ENCODE measurements around the gene ATG10. TPM values are rescaled to one million over a fixed set of nuclear protein-coding genes. Genes with fewer than 3 reads are reported as not detected.

The ATG10 gene
- total and polyA plus RNA-seq, 2 donors: 10.4 to 12.7 TPM

GRCh38 chr5:82178378-82178777 is 206.6 kb downstream of the ATG10 start:
- Histone ChIP-seq H3K9me3 (ENCODE audit: control insufficient read depth in 2 of 2, insufficient read depth in 1 of 2, low read length in 1 of 2) (no peaks in the 10 kb centered on the region), H3K27ac (ENCODE audit: low read depth in 1 of 2, low read length in 1 of 2) (no peak overlapping the region), H3K27me3 (ENCODE audit: control insufficient read depth in 2 of 2, insufficient read depth in 1 of 2, low read length in 1 of 2) (no peaks in the 10 kb centered on the region), H3K36me3 (ENCODE audit: control insufficient read depth in 2 of 2, insufficient read depth in 2 of 2, low read length in 1 of 2) (peaks cover 0 to 7% of the 10 kb centered on the region in 2 donors), H3K4me3 (ENCODE audit: low read length in 2 of 2) (no peak overlapping the region), H3K4me1 (ENCODE audit: control insufficient read depth in 2 of 2, insufficient read depth in 2 of 2, low read length in 2 of 2) (no peaks in the 10 kb centered on the region)
- over 99% methylated on average over 3 of the region's 3 CpGs for WGBS
- no peak for DNase-seq (ENCODE audit: low read depth in 6 of 9, low spot score in 9 of 9)

DNA sequence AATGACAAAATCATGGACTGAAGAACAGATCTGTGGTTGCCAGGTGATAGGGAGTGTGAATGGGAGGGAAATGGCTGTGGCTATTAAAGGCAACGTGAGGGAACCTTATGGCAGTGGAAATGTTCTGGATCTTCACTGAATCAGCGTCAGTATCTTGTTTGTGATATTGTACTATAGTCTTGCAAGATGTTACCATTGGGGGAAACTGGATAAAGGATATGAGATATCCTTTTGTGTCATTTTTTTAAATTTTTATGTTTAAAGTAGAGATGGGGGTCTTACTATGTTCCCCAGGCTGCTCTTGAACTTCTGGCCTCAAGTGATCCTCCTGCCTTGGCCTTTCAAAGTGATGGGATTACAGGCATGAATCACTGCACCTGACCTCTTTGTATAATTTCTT is 210.8 kb downstream of the ATG10 start:
- Histone ChIP-seq H3K36me3 (ENCODE audit: control insufficient read depth in 2 of 2, insufficient read depth in 2 of 2, low read length in 1 of 2) (peaks cover 0 to 7% of the 10 kb centered on the region in 2 donors), H3K4me1 (ENCODE audit: control insufficient read depth in 2 of 2, insufficient read depth in 2 of 2, low read length in 2 of 2) (no peaks in the 10 kb centered on the region), H3K4me3 (ENCODE audit: low read length in 2 of 2) (no peak overlapping the region), H3K27me3 (ENCODE audit: control insufficient read depth in 2 of 2, insufficient read depth in 1 of 2, low read length in 1 of 2) (no peaks in the 10 kb centered on the region), H3K9me3 (ENCODE audit: control insufficient read depth in 2 of 2, insufficient read depth in 1 of 2, low read length in 1 of 2) (no peaks in the 10 kb centered on the region), H3K27ac (ENCODE audit: low read depth in 1 of 2, low read length in 1 of 2) (no peak overlapping the region)
- no peak for DNase-seq (ENCODE audit: low read depth in 6 of 9, low spot score in 9 of 9)
- WGBS: 97% methylated on average over 2 of the region's 2 CpGs

DNA sequence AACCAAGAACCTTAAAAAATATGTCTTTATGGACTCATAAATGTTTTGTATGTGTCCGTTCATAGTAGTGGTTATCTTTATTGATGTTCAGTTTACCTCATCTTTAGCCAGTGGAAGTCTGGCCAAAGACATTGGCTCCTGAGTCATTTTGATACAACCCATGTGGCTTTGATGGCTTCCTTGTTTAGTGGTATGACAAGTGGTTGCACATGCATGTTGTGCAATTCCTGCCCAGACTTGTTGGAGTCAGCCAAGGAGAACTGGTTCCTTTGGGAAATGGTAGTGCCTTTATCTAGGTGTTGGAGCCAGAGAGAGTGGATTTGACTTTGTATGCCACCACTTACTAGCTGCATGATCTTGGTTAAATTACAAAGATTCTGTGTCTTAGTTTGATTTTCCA is 212.0 kb downstream of the ATG10 start:
- 95% methylated on average over 1 of the region's 1 CpG for WGBS
- no peak for DNase-seq (ENCODE audit: low read depth in 6 of 9, low spot score in 9 of 9)
- Histone ChIP-seq H3K4me3 (ENCODE audit: low read length in 2 of 2) (no peak overlapping the region), H3K4me1 (ENCODE audit: control insufficient read depth in 2 of 2, insufficient read depth in 2 of 2, low read length in 2 of 2) (no peaks in the 10 kb centered on the region), H3K36me3 (ENCODE audit: control insufficient read depth in 2 of 2, insufficient read depth in 2 of 2, low read length in 1 of 2) (peaks cover 0 to 4% of the 10 kb centered on the region in 2 donors), H3K27me3 (ENCODE audit: control insufficient read depth in 2 of 2, insufficient read depth in 1 of 2, low read length in 1 of 2) (no peaks in the 10 kb centered on the region), H3K9me3 (ENCODE audit: control insufficient read depth in 2 of 2, insufficient read depth in 1 of 2, low read length in 1 of 2) (no peaks in the 10 kb centered on the region), H3K27ac (ENCODE audit: low read depth in 1 of 2, low read length in 1 of 2) (no peak overlapping the region)

DNA sequence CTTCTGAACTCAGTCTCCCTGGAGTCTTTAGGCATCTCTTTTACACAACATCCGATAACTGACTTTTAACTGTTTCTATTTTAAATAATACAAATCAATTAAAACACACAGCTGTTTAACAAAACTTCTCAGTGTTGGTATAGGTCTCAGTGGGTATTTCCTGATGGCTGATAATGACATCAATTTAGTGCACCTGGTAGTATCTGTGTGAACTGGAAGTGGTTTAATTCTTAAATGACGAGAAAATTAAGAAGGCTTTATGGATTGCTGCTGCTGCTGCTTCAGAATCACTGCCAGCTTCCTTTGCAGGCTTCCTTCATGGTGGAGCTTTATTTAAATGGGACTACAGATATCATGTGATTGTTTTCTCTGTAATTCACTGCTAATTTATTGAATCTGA is 214.0 kb downstream of the ATG10 start:
- DNase-seq (ENCODE audit: low read depth in 6 of 9, low spot score in 9 of 9): no peak
- Histone ChIP-seq H3K4me1 (ENCODE audit: control insufficient read depth in 2 of 2, insufficient read depth in 2 of 2, low read length in 2 of 2) (no peaks in the 10 kb centered on the region), H3K4me3 (ENCODE audit: low read length in 2 of 2) (no peak overlapping the region), H3K9me3 (ENCODE audit: control insufficient read depth in 2 of 2, insufficient read depth in 1 of 2, low read length in 1 of 2) (no peaks in the 10 kb centered on the region), H3K27me3 (ENCODE audit: control insufficient read depth in 2 of 2, insufficient read depth in 1 of 2, low read length in 1 of 2) (no peaks in the 10 kb centered on the region), H3K27ac (ENCODE audit: low read depth in 1 of 2, low read length in 1 of 2) (no peak overlapping the region), H3K36me3 (ENCODE audit: control insufficient read depth in 2 of 2, insufficient read depth in 2 of 2, low read length in 1 of 2) (no peaks in the 10 kb centered on the region)
- 86% methylated on average over 2 of the region's 2 CpGs for WGBS

GRCh38 chr5:82197550-82197949 is 225.7 kb downstream of the ATG10 start:
- no peak overlapping the region for H3K27ac ChIP-seq (ENCODE audit: low read depth in 1 of 2, low read length in 1 of 2)
- H3K27me3 ChIP-seq (ENCODE audit: control insufficient read depth in 2 of 2, insufficient read depth in 1 of 2, low read length in 1 of 2): no peaks in the 10 kb centered on the region
- no peaks in the 10 kb centered on the region for H3K4me1 ChIP-seq (ENCODE audit: control insufficient read depth in 2 of 2, insufficient read depth in 2 of 2, low read length in 2 of 2)
- no peaks in the 10 kb centered on the region for H3K9me3 ChIP-seq (ENCODE audit: control insufficient read depth in 2 of 2, insufficient read depth in 1 of 2, low read length in 1 of 2)
- no peak overlapping the region for H3K4me3 ChIP-seq (ENCODE audit: low read length in 2 of 2)
- no peak for DNase-seq (ENCODE audit: low read depth in 6 of 9, low spot score in 9 of 9)
- 95% methylated on average over 1 of the region's 1 CpG for WGBS
- H3K36me3 ChIP-seq (ENCODE audit: control insufficient read depth in 2 of 2, insufficient read depth in 2 of 2, low read length in 1 of 2): no peaks in the 10 kb centered on the region

DNA sequence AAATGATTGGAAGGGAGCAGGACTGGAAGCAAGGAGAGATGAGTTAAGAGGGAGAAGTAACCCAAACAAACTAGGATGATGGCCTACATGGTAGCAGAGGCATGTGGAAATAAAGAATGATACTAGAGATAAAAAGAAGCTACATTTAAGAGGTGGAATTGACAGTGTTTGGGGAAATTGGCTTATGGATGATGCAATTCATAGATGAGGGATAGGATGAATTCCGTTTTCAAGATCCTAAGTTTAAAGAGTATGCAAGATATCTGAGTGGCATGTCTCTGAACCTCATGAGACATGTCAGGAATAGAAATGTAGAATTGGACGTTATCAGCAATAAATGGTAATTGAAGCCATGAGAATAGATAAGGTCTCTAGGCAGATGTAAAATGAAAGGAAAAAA is 232.7 kb downstream of the ATG10 start:
- Histone ChIP-seq H3K4me3 (ENCODE audit: low read length in 2 of 2) (no peak overlapping the region), H3K27ac (ENCODE audit: low read depth in 1 of 2, low read length in 1 of 2) (no peak overlapping the region), H3K27me3 (ENCODE audit: control insufficient read depth in 2 of 2, insufficient read depth in 1 of 2, low read length in 1 of 2) (no peaks in the 10 kb centered on the region), H3K4me1 (ENCODE audit: control insufficient read depth in 2 of 2, insufficient read depth in 2 of 2, low read length in 2 of 2) (no peaks in the 10 kb centered on the region), H3K36me3 (ENCODE audit: control insufficient read depth in 2 of 2, insufficient read depth in 2 of 2, low read length in 1 of 2) (no peaks in the 10 kb centered on the region), H3K9me3 (ENCODE audit: control insufficient read depth in 2 of 2, insufficient read depth in 1 of 2, low read length in 1 of 2) (no peaks in the 10 kb centered on the region)
- DNase-seq (ENCODE audit: low read depth in 6 of 9, low spot score in 9 of 9): no peak
- WGBS: over 99% methylated on average over 2 of the region's 2 CpGs

GRCh38 chr5:82205005-82205404 is 233.2 kb downstream of the ATG10 start:
- H3K4me1 ChIP-seq (ENCODE audit: control insufficient read depth in 2 of 2, insufficient read depth in 2 of 2, low read length in 2 of 2): no peaks in the 10 kb centered on the region
- no peaks in the 10 kb centered on the region for H3K27me3 ChIP-seq (ENCODE audit: control insufficient read depth in 2 of 2, insufficient read depth in 1 of 2, low read length in 1 of 2)
- DNase-seq (ENCODE audit: low read depth in 6 of 9, low spot score in 9 of 9): no peak
- H3K4me3 ChIP-seq (ENCODE audit: low read length in 2 of 2): no peak overlapping the region
- no peaks in the 10 kb centered on the region for H3K36me3 ChIP-seq (ENCODE audit: control insufficient read depth in 2 of 2, insufficient read depth in 2 of 2, low read length in 1 of 2)
- H3K27ac ChIP-seq (ENCODE audit: low read depth in 1 of 2, low read length in 1 of 2): no peak overlapping the region
- WGBS: 90% methylated on average over 2 of the region's 2 CpGs
- no peaks in the 10 kb centered on the region for H3K9me3 ChIP-seq (ENCODE audit: control insufficient read depth in 2 of 2, insufficient read depth in 1 of 2, low read length in 1 of 2)

DNA sequence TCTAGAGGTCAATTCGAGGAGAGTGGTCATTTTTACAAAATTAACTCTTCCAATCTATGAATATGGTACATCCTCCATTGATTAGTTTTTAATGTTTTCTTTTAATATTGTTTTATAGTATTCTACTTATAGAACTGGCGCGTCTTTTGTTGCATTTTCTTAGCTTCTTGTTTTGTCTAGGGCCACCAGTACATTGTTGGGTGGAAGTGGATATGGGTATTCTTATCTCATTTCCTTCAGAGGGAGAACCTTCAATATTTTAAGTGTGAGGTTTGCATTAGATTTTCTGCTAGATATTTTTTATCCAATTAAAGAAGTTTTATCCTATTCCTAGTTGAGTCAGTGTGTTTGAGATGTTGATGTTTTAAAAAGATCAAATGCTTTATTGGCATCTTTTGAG is 236.5 kb downstream of the ATG10 start:
- Histone ChIP-seq H3K27me3 (ENCODE audit: control insufficient read depth in 2 of 2, insufficient read depth in 1 of 2, low read length in 1 of 2) (no peaks in the 10 kb centered on the region), H3K27ac (ENCODE audit: low read depth in 1 of 2, low read length in 1 of 2) (no peak overlapping the region), H3K36me3 (ENCODE audit: control insufficient read depth in 2 of 2, insufficient read depth in 2 of 2, low read length in 1 of 2) (no peaks in the 10 kb centered on the region), H3K4me3 (ENCODE audit: low read length in 2 of 2) (no peak overlapping the region), H3K4me1 (ENCODE audit: control insufficient read depth in 2 of 2, insufficient read depth in 2 of 2, low read length in 2 of 2) (no peaks in the 10 kb centered on the region), H3K9me3 (ENCODE audit: control insufficient read depth in 2 of 2, insufficient read depth in 1 of 2, low read length in 1 of 2) (no peaks in the 10 kb centered on the region)
- DNase-seq (ENCODE audit: low read depth in 6 of 9, low spot score in 9 of 9): no peak
- 98% methylated on average over 3 of the region's 3 CpGs for WGBS

DNA sequence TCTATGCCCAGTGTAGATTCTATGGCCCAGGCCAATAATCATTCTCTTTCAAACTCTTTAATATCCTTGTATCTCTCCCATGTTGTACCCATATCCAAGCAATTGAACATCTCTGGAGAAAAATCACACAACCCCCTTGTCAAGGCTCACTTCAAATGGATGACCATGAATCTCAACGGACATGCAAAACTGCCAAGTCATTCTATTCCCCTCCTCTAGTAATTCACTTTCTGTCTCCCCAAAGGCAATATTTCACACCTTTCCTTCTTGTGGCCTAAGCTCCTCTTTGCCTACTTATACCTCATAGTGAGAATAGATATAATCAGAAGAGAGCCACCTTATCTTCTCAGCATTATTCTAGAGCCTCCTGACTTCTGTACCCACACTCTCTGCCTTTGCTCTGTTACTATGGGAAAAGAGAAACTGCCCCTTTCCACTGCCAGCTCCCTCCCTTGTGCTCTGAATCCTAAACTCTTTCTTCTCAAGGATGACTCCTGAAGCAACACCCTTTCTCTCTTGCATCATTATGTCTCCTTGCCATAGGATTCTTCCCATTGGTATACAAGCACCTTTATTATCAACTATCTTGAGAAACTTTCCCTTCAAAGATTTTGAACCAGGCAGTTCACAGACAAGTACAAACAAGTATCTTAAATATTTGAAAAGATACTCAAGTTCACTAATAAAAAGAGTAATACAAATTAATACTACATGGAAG is 240.2 kb downstream of the ATG10 start:
- H3K4me3 ChIP-seq (ENCODE audit: low read length in 2 of 2): no peak overlapping the region
- no peak for DNase-seq (ENCODE audit: low read depth in 6 of 9, low spot score in 9 of 9)
- 63% methylated on average over 1 of the region's 1 CpG for WGBS
- no peaks in the 10 kb centered on the region for H3K36me3 ChIP-seq (ENCODE audit: control insufficient read depth in 2 of 2, insufficient read depth in 2 of 2, low read length in 1 of 2)
- H3K9me3 ChIP-seq (ENCODE audit: control insufficient read depth in 2 of 2, insufficient read depth in 1 of 2, low read length in 1 of 2): no peaks in the 10 kb centered on the region
- no peak overlapping the region for H3K27ac ChIP-seq (ENCODE audit: low read depth in 1 of 2, low read length in 1 of 2)
- no peaks in the 10 kb centered on the region for H3K4me1 ChIP-seq (ENCODE audit: control insufficient read depth in 2 of 2, insufficient read depth in 2 of 2, low read length in 2 of 2)
- H3K27me3 ChIP-seq (ENCODE audit: control insufficient read depth in 2 of 2, insufficient read depth in 1 of 2, low read length in 1 of 2): no peaks in the 10 kb centered on the region

Measured in thymus (tissue), 11 donors.